HepG2 (cell line): ENCODE results near the gene SLC22A5. TPM values are rescaled to one million over a fixed set of nuclear protein-coding genes. Genes with fewer than 3 reads are reported as not detected.

Experiments
- ATAC-seq: fragments of 200-7000 bp; cut with Tn5 transposase; 3 replicates; pipeline ENCODE4 v1.9.1; 2020; ENCODE audit warnings: mild to moderate bottlenecking, moderate library complexity
- BruUV-seq: library from RNA; stranded (reverse); fragments of 400-500 nt; replicated peaks from 2 replicates; lab custom pipeline; 2021; lab: Mats Ljungman, UMichigan
- CTCF ChIA-PET: fragments of 300-600 bp; formaldehyde crosslinking; extraction: SDS; loops from one replicate; lab custom pipeline; 2021; ENCODE audit warnings: low total read pairs, inconsistent platforms, low intra/inter-chr PET ratio; lab: Yijun Ruan, JAX
- POLR2A ChIA-PET: fragments of 350-600 bp; sonication (Branson Sonifier 250); formaldehyde crosslinking; loops from one replicate; lab custom pipeline; 2020; ENCODE audit warnings: antibody characterized with exemption, inconsistent platforms; lab: Yijun Ruan, JAX
- DNase-seq: peaks from one replicate; pipeline ENCODE4 v3.0.0-alpha.2; 2015; ENCODE audit warnings: low spot score
- FAIRE-seq: peaks from 3 replicates; lab custom pipeline; 2011; peaks lifted over from hg19 to GRCh38; lab: Jason Lieb, UNC
- H2AFZ ChIP-seq: one replicate; pipeline ENCODE4 v1.6.1; 2011; ENCODE audit warnings: low read length, inconsistent platforms
- H3K27ac ChIP-seq: fragments of 300-600 bp; 3 replicates; pipeline ENCODE4 v1.8.0; 2011; ENCODE audit warnings: mixed run types, mild to moderate bottlenecking, mixed read lengths, low read length, inconsistent platforms; ENCODE audit not compliant: insufficient read depth; ENCODE audit errors: extremely low read length
- H3K27me3 ChIP-seq, 2 experiments: fragments of 200-600 bp in 1 of 2; 2 replicates in 1 of 2; 3 replicates in 1 of 2; pipeline versions ENCODE4 v1.6.0 to v1.8.0; 2011; ENCODE audit warnings: low read length in 2 of 2, mild to moderate bottlenecking in 2 of 2, moderate library complexity in 2 of 2, inconsistent platforms in 1 of 2; ENCODE audit not compliant: insufficient read depth in 2 of 2, control insufficient read depth in 1 of 2
- H3K36me3 ChIP-seq, 2 experiments: fragments of 200-600 bp in 1 of 2; replicated peaks in 1 of 2; 2 replicates in 1 of 2; 3 replicates in 1 of 2; pipeline versions ENCODE4 v1.5.1 to v1.8.0; 2011; ENCODE audit warnings: low read length in 2 of 2, inconsistent platforms in 1 of 2; ENCODE audit not compliant: insufficient read depth in 2 of 2, control insufficient read depth in 1 of 2
- H3K4me1 ChIP-seq: 2 replicates; pipeline ENCODE4 v1.5.1; 2012; ENCODE audit warnings: low read length, inconsistent platforms; ENCODE audit not compliant: insufficient read depth
- H3K4me2 ChIP-seq: 2 replicates; pipeline ENCODE4 v1.6.0; 2011; ENCODE audit warnings: low read depth, low read length, inconsistent platforms
- H3K4me3 ChIP-seq, 3 experiments: fragments of 200-600 bp in 1 of 3; sonication (generic), shearing (Covaris generic) in 1 of 3; replicated peaks in 1 of 3; 2 replicates each; pipeline ENCODE4 v1.5.1; 2011 to 2016; ENCODE audit warnings: low read length in 3 of 3, inconsistent platforms in 2 of 3, low read depth in 2 of 3, mild to moderate bottlenecking in 2 of 3, control low read depth in 1 of 3, mixed read lengths in 1 of 3; ENCODE audit not compliant: insufficient read depth in 1 of 3
- H3K79me2 ChIP-seq: one replicate; pipeline ENCODE4 v1.6.1; 2011; ENCODE audit warnings: low read length, inconsistent platforms; ENCODE audit not compliant: insufficient read depth
- H3K9ac ChIP-seq: 2 replicates; pipeline ENCODE4 v1.6.0; 2011; ENCODE audit warnings: mild to moderate bottlenecking, low read depth, low read length, inconsistent platforms; ENCODE audit not compliant: insufficient read depth
- H3K9me3 ChIP-seq: 2 replicates; pipeline ENCODE4 v1.5.1; 2012; ENCODE audit warnings: mild to moderate bottlenecking, low read length
- H4K20me1 ChIP-seq: 2 replicates; pipeline ENCODE4 v1.6.0; 2011; ENCODE audit warnings: inconsistent platforms, mild to moderate bottlenecking, low read length, moderate library complexity; ENCODE audit not compliant: insufficient read depth
- ARNT ChIP-seq: fragments of 450-650 bp; IDR thresholded peaks from 2 replicates; pipeline ENCODE4 v1.6.1; 2017
- ARNTL ChIP-seq: sonication (generic); formaldehyde crosslinking; IDR thresholded peaks from 2 replicates; pipeline ENCODE4 v1.4.0; 2020; ENCODE audit warnings: mild to moderate bottlenecking, missing genetic modification reagents
- GZF1 ChIP-seq: sonication (generic); formaldehyde crosslinking; IDR thresholded peaks from 2 replicates; pipeline ENCODE4 v1.5.1; 2020; ENCODE audit warnings: mild to moderate bottlenecking, missing genetic modification reagents
- SP4 ChIP-seq: sonication (generic); formaldehyde crosslinking; IDR thresholded peaks from 2 replicates; pipeline ENCODE4 v1.8.1; 2023; ENCODE audit warnings: mild to moderate bottlenecking, missing genetic modification reagents
- ZNF772 ChIP-seq: sonication (generic); formaldehyde crosslinking; IDR thresholded peaks from 2 replicates; pipeline ENCODE4 v1.5.0; 2020; ENCODE audit warnings: mild to moderate bottlenecking, missing genetic modification reagents
- ZSCAN25 ChIP-seq: sonication (generic); formaldehyde crosslinking; IDR thresholded peaks from 2 replicates; pipeline ENCODE4 v1.8.0; 2022; ENCODE audit warnings: mild to moderate bottlenecking, missing genetic modification reagents
- WGBS: methylation state at CpG from one replicate; pipeline ENCODE4 v1.1.6; 2017; ENCODE audit warnings: low lambda C conversion rate; 5-methylcytosine and 5-hydroxymethylcytosine counted together
- in situ Hi-C: cut with HindIII; loops from 2 replicates; pipeline ENCODE4 v1.10.0; 2017; ENCODE audit warnings: low pct_unique_long_range_greater_than_20kb; ENCODE audit not compliant: extremely low pct_ligation_motif_present
- intact Hi-C: fragments of 100-400 bp; cut with micrococcal nuclease; formaldehyde crosslinking; loops from one replicate; pipeline ENCODE4 v1.10.0; 2022; ENCODE audit not compliant: unreplicated experiment
- polyA plus RNA-seq, 8 experiments: library from polyadenylated mRNA; depleted of rRNA in 3 of 8; stranded (reverse) in 7 of 8; unstranded in 1 of 8; fragments of >200 nt; fragmentation: Illumina TruSeq in 4 of 8; extraction: Trizol in 4 of 8; gene quantifications; 2 replicates each; pipeline versions ENCODE4 v1.2.1 to v1.2.3, GENCODE V29; 2011 to 2016; ENCODE audit warnings: low read depth in 4 of 8, missing spikeins in 1 of 8, mixed read lengths in 1 of 8; ENCODE audit not compliant: insufficient read depth in 1 of 8
- total RNA-seq, 5 experiments: library from RNA; depleted of rRNA; stranded (reverse); fragments of >200 nt; fragmentation: Illumina TruSeq; extraction: Trizol; gene quantifications; 2 replicates each; pipeline ENCODE4 v1.2.3, GENCODE V29; 2016; ENCODE audit warnings: low read depth in 1 of 5
- TF ChIP-seq, protein P1 (sequence below): sonication (generic); formaldehyde crosslinking; conservative IDR thresholded peaks from 2 replicates; pipeline ENCODE4 v1.8.0; 2022; ENCODE audit warnings: missing genetic modification reagents
- TF ChIP-seq, protein P2 (sequence below): sonication (generic); formaldehyde crosslinking; IDR thresholded peaks from 2 replicates; pipeline ENCODE4 v1.8.0; 2022; ENCODE audit warnings: low read depth, missing genetic modification reagents

SLC22A5 gene
- total and polyA plus RNA-seq, 2 of the 13 experiments (the other 11 are each of a cell fraction or from before 2014, with no cell fraction given): 7.1 to 15.1 TPM

DNA sequence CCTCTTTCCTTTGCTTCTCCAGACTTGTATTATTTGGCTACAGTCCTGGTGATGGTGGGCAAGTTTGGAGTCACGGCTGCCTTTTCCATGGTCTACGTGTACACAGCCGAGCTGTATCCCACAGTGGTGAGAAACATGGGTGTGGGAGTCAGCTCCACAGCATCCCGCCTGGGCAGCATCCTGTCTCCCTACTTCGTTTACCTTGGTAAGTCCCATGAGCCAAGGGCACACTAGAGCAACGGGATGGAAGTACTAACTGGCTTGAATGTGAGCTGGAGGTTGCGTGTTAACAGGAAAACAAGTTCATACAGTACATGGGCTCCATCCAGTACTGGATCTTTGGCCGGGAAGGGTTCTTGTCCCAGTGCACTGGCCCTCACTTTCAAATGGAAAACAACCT, 22.9 kb downstream of the SLC22A5 start:
- POLR2A ChIA-PET: interaction anchor here (1.0 kb wide), 1 partner anchor 23 kb away, joined by 3 read pairs; the partner anchor contains the start of gene SLC22A5
- no peak for ATAC-seq
- intact Hi-C loops: no loop called here
- Histone ChIP-seq H3K79me2 (no peaks in the 10 kb centered on the region), H3K9ac (no peak overlapping the region), H3K27me3 (no peaks in the 10 kb centered on the region), H3K36me3 (peaks cover 3 to 4% of the 10 kb centered on the region in 2 experiments; a peak in 4 of 5 replicates), H3K4me3 (no peak overlapping the region), H4K20me1 (no peaks in the 10 kb centered on the region), H3K4me2 (no peak overlapping the region)
- no peak for DNase-seq
- no TSS peak for BruUV-seq
- TF ChIP-seq ARNT (no peak), GZF1 (CRISPR knock-in tag) (no peak), ARNTL (CRISPR knock-in tag) (no peak), ZSCAN25 (no peak), SP4 (CRISPR knock-in tag) (no peak), ZNF772 (CRISPR knock-in tag) (no peak)
- TF ChIP-seq, protein P1, sequence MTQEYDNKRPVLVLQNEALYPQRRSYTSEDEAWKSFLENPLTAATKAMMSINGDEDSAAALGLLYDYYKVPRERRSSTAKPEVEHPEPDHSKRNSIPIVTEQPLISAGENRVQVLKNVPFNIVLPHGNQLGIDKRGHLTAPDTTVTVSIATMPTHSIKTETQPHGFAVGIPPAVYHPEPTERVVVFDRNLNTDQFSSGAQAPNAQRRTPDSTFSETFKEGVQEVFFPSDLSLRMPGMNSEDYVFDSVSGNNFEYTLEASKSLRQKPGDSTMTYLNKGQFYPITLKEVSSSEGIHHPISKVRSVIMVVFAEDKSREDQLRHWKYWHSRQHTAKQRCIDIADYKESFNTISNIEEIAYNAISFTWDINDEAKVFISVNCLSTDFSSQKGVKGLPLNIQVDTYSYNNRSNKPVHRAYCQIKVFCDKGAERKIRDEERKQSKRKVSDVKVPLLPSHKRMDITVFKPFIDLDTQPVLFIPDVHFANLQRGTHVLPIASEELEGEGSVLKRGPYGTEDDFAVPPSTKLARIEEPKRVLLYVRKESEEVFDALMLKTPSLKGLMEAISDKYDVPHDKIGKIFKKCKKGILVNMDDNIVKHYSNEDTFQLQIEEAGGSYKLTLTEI (CRISPR knock-in tag): no peak
- TF ChIP-seq, protein P2, sequence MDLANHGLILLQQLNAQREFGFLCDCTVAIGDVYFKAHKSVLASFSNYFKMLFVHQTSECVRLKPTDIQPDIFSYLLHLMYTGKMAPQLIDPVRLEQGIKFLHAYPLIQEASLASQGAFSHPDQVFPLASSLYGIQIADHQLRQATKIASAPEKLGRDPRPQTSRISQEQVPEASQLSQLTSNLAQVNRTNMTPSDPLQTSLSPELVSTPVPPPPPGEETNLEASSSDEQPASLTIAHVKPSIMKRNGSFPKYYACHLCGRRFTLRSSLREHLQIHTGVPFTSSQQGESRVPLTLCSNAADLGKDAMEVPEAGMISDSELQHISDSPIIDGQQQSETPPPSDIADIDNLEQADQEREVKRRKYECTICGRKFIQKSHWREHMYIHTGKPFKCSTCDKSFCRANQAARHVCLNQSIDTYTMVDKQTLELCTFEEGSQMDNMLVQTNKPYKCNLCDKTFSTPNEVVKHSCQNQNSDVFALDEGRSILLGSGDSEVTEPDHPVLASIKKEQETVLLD: no peak
- TF ChIP-seq, all 625 proteins: peak for 0
- no peak for FAIRE-seq
- CTCF ChIA-PET: no interaction called here
- in situ Hi-C loops: loop anchor here (25.0 kb wide), 1 partner anchor 270 kb away; the partner anchor contains the start of genes IL13 and IL4
- H3K27ac ChIP-seq: no peak overlapping the region
- no peaks in the 10 kb centered on the region for H3K9me3 ChIP-seq
- whole genome bisulfite sequencing: 89% methylated on average over 8 of the region's 8 CpGs
- H2AFZ ChIP-seq: no peak overlapping the region
- peaks cover 24% of the 10 kb centered on the region for H3K4me1 ChIP-seq
